ENCODE measurements around the gene PNMT. TPM values are rescaled to one million over a fixed set of nuclear protein-coding genes. Genes with fewer than 3 reads are reported as not detected.

PNMT gene
- total and polyA plus RNA-seq, 2 of the 13 experiments (the other 11 are each of a cell fraction or from before 2014, with no cell fraction given) = 0.25 TPM; not detected in 1

DNA sequence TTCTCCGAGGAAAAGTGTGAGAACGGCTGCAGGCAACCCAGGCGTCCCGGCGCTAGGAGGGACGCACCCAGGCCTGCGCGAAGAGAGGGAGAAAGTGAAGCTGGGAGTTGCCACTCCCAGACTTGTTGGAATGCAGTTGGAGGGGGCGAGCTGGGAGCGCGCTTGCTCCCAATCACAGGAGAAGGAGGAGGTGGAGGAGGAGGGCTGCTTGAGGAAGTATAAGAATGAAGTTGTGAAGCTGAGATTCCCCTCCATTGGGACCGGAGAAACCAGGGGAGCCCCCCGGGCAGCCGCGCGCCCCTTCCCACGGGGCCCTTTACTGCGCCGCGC lies 31.5 kb downstream of the PNMT start, which contains the start of gene ERBB2 (continued):
- TF ChIP-seq, protein P1, sequence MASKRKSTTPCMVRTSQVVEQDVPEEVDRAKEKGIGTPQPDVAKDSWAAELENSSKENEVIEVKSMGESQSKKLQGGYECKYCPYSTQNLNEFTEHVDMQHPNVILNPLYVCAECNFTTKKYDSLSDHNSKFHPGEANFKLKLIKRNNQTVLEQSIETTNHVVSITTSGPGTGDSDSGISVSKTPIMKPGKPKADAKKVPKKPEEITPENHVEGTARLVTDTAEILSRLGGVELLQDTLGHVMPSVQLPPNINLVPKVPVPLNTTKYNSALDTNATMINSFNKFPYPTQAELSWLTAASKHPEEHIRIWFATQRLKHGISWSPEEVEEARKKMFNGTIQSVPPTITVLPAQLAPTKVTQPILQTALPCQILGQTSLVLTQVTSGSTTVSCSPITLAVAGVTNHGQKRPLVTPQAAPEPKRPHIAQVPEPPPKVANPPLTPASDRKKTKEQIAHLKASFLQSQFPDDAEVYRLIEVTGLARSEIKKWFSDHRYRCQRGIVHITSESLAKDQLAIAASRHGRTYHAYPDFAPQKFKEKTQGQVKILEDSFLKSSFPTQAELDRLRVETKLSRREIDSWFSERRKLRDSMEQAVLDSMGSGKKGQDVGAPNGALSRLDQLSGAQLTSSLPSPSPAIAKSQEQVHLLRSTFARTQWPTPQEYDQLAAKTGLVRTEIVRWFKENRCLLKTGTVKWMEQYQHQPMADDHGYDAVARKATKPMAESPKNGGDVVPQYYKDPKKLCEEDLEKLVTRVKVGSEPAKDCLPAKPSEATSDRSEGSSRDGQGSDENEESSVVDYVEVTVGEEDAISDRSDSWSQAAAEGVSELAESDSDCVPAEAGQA (IDR thresholded peaks at IDR 0.05; ENCODE audit: low read depth) = no peak
- TF ChIP-seq, protein P1 (CRISPR knock-in tag; IDR thresholded peaks at IDR 0.05; ENCODE audit: borderline replicate concordance) = no peak
- TF ChIP-seq HNRNPK (IDR thresholded peaks at IDR 0.05; ENCODE audit: low read depth, low read length, poor library complexity, severe bottlenecking) = no peak
- TF ChIP-seq POLR2G (IDR thresholded peaks at IDR 0.05; ENCODE audit: low read depth, low read length) = peak; percentile 88
- no peak for TF ChIP-seq SUZ12 (IDR thresholded peaks at IDR 0.05; ENCODE audit: low read depth, low read length)
- TF ChIP-seq CTCF (CRISPR knock-in tag; IDR thresholded peaks at IDR 0.05) = 0 out of 2 replicates have a peak, but pooled peaks have one; percentile 14
- TF ChIP-seq, protein P2, sequence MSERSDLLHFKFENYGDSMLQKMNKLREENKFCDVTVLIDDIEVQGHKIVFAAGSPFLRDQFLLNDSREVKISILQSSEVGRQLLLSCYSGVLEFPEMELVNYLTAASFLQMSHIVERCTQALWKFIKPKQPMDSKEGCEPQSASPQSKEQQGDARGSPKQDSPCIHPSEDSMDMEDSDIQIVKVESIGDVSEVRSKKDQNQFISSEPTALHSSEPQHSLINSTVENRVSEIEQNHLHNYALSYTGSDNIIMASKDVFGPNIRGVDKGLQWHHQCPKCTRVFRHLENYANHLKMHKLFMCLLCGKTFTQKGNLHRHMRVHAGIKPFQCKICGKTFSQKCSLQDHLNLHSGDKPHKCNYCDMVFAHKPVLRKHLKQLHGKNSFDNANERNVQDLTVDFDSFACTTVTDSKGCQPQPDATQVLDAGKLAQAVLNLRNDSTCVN (CRISPR knock-in tag; IDR thresholded peaks at IDR 0.05; ENCODE audit: borderline replicate concordance) = no peak
- no peak for TF ChIP-seq CCAR2 (optimal IDR thresholded peaks at IDR 0.05; ENCODE audit: low read depth, low read length)
- no peak for TF ChIP-seq PAXIP1 (CRISPR knock-in tag; conservative IDR thresholded peaks at IDR 0.05)
- no peak; the same call in 1 of the 2 replicates for TF ChIP-seq ZSCAN31 (CRISPR knock-in tag; IDR thresholded peaks at IDR 0.05; ENCODE audit: low read depth)
- no peak for TF ChIP-seq YEATS4 (CRISPR knock-in tag; IDR thresholded peaks at IDR 0.05; ENCODE audit: borderline replicate concordance)
- no peak for TF ChIP-seq ZNF841 (CRISPR knock-in tag; IDR thresholded peaks at IDR 0.05; ENCODE audit: borderline replicate concordance)
- TF ChIP-seq EEA1 (CRISPR knock-in tag; IDR thresholded peaks at IDR 0.05; ENCODE audit: borderline replicate concordance) = peak; percentile 59; the same call in 1 of the 2 replicates
- TF ChIP-seq ZNF275 (CRISPR knock-in tag; IDR thresholded peaks at IDR 0.05; ENCODE audit: borderline replicate concordance) = no peak
- 0 out of 2 replicates have a peak, but pooled peaks have one; percentile 51 for TF ChIP-seq REL (CRISPR knock-in tag; conservative IDR thresholded peaks at IDR 0.05)
- 0 out of 2 replicates have a peak, but pooled peaks have one; percentile 51 for TF ChIP-seq ZNF563 (CRISPR knock-in tag; IDR thresholded peaks at IDR 0.05)
